ENCODE measurements around the gene NDUFB4. TPM values are rescaled to one million over a fixed set of nuclear protein-coding genes. Genes with fewer than 3 reads are reported as not detected.
"Not testable (repeated sequence)": the region's sequence is repeated elsewhere in the genome, so short reads cannot be mapped to it uniquely, and the experiment has no call there.

The NDUFB4 gene
- total RNA-seq, 4 donors from 2014 or later, result 17.8 to 203 (median 91.8) TPM

GRCh38 chr3:120614765-120615164, 18.6 kb downstream of the NDUFB4 start:
- Histone ChIP-seq H3K4me1 (no peaks in the 10 kb centered on the region), H3K9me3 (no peaks in the 10 kb centered on the region), H3K27me3 (no peaks in the 10 kb centered on the region), H3K4me3 (no peak overlapping the region), H3K27ac (no peak overlapping the region), H3K36me3 (no peaks in the 10 kb centered on the region)
- TF ChIP-seq CTCF (IDR thresholded peaks at IDR 0.05), result no peak
- no peak for TF ChIP-seq POLR2A (IDR thresholded peaks at IDR 0.05)
- intact Hi-C loops (cut with DNase I; ENCODE audit: low total_unique reads), result no loop called here
- no peak for DNase-seq

GRCh38 chr3:120615847-120616609, 19.9 kb downstream of the NDUFB4 start:
- peak overlapping the region; percentile 25 to 64 for H3K27ac ChIP-seq

GRCh38 chr3:120616745-120617144, 20.6 kb downstream of the NDUFB4 start:
- H3K4me3 ChIP-seq; H3K36me3 ChIP-seq; intact Hi-C loops (cut with DNase I; ENCODE audit: low total_unique reads); H3K9me3 ChIP-seq; H3K4me1 ChIP-seq; H3K27me3 ChIP-seq: not testable (repeated sequence)
- peak overlapping the region in 1 of 2 donors; percentile 17 for H3K27ac ChIP-seq
- DNase-seq, result peak in 1 of 2 donors; percentile 18

More at GRCh38 chr3:120615847-120616609, 19.9 kb downstream of the NDUFB4 start:
- no peaks in the 10 kb centered on the region for H3K9me3 ChIP-seq
- intact Hi-C loops (cut with DNase I; ENCODE audit: low total_unique reads), result no loop called here
- DNase-seq, result peak; percentile 70
- H3K36me3 ChIP-seq, result no peaks in the 10 kb centered on the region
- H3K4me1 ChIP-seq, result no peaks in the 10 kb centered on the region
- H3K4me3 ChIP-seq, result no peak overlapping the region
- H3K27me3 ChIP-seq, result no peaks in the 10 kb centered on the region
- no peak for TF ChIP-seq CTCF (IDR thresholded peaks at IDR 0.05)

GRCh38 chr3:120622457-120622856, 26.3 kb downstream of the NDUFB4 start:
- no peak overlapping the region for H3K4me3 ChIP-seq
- no peak overlapping the region for H3K27ac ChIP-seq
- intact Hi-C loops (cut with DNase I; ENCODE audit: low total_unique reads), result no loop called here
- peaks cover 0 to 9% of the 10 kb centered on the region in 2 donors for H3K9me3 ChIP-seq
- H3K4me1 ChIP-seq, result no peaks in the 10 kb centered on the region
- no peaks in the 10 kb centered on the region for H3K36me3 ChIP-seq
- DNase-seq, result no peak
- TF ChIP-seq CTCF (IDR thresholded peaks at IDR 0.05), result no peak
- TF ChIP-seq POLR2A (IDR thresholded peaks at IDR 0.05), result no peak
- H3K27me3 ChIP-seq, result no peaks in the 10 kb centered on the region

GRCh38 chr3:120622870-120623726, 27.0 kb downstream of the NDUFB4 start:
- TF ChIP-seq CTCF (IDR thresholded peaks at IDR 0.05) (no peak), POLR2A (IDR thresholded peaks at IDR 0.05) (no peak)
- no peak for DNase-seq
- no peaks in the 10 kb centered on the region for H3K4me1 ChIP-seq
- intact Hi-C loops (cut with DNase I; ENCODE audit: low total_unique reads), result no loop called here
- H3K27ac ChIP-seq, result no peak overlapping the region
- H3K9me3 ChIP-seq, result peaks cover 0 to 9% of the 10 kb centered on the region in 2 donors
- H3K36me3 ChIP-seq, result no peaks in the 10 kb centered on the region
- H3K27me3 ChIP-seq, result no peaks in the 10 kb centered on the region
- no peak overlapping the region for H3K4me3 ChIP-seq
